ENCODE measurements around the gene SLC37A4.
"Not testable (repeated sequence)": the region's sequence is repeated elsewhere in the genome, so short reads cannot be mapped to it uniquely, and the experiment has no call there.

The SLC37A4 gene

DNA sequence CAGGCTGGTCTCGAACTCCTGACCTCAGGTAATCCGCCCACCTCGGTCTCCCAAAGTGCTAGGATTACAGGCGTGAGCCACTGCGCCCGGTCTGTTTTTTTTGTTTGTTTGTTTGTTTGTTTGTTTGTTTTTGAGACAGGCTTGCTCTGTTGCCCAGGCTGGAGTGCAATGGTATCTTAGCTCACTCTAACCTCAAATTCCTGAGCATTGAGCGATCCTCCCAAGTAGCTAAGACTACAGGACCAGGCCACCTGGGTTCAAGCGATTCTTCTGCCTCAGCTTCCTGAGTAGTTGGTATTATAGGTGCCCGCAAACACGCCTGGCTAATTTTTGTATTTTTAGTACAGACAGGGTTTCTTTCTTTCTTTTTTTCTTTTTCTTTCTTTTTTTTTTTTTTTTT is 2.7 kb upstream of the SLC37A4 start:
- WGBS (ENCODE audit: extremely low coverage, insufficient coverage, insufficient read length) = no CpG with 5 or more reads among the region's 10 CpGs

DNA sequence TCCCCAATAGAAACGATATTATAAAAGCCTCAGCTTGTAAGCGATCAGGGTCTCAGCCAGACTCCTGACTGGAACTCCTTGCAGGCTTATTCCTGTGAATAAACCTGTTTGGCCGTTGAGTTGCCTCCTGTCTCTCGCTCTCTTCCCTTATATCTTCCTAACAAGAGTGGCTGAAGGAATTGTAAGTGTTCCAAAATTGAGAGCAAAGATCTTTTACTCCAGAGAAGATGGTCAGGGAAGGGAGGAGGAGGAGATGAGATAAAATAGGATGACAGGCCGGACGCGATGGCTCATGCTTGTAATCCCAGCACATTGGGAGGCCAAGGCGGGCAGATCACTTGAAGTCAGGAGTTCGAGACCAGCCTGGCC is 1.2 kb upstream of the SLC37A4 start:
- Histone ChIP-seq H4K8ac (ENCODE audit: low read depth, low read length) (no peak overlapping the region), H2BK120ac (ENCODE audit: insufficient read depth, low read length, poor library complexity) (no peak overlapping the region), H3K36me3 (ENCODE audit: control insufficient read depth in 1 of 2, insufficient read depth in 2 of 2, low read length in 2 of 2) (peaks cover 7 to 16% of the 10 kb centered on the region in 2 experiments), H3K4ac (ENCODE audit: low read depth, low read length) (no peak overlapping the region), H2BK5ac (ENCODE audit: low read depth, low read length, poor library complexity) (no peak overlapping the region), H4K91ac (ENCODE audit: low read depth, low read length) (no peak overlapping the region), H3K79me2 (ENCODE audit: control insufficient read depth, insufficient read depth, low read length, poor library complexity) (peaks cover 10% of the 10 kb centered on the region), H3K23ac (ENCODE audit: low read length) (no peak overlapping the region), H3K14ac (ENCODE audit: low read length) (no peak overlapping the region), H2BK12ac (ENCODE audit: low read length) (no peak overlapping the region), H2AFZ (ENCODE audit: insufficient read depth, low read length, poor library complexity) (no peak overlapping the region), H3K27me3 (ENCODE audit: insufficient read depth, low read length) (no peaks in the 10 kb centered on the region), H2AK5ac (ENCODE audit: low read length) (no peak overlapping the region), H3K18ac (ENCODE audit: low read length) (no peak overlapping the region), H3K4me1 (ENCODE audit: control insufficient read depth in 1 of 2, insufficient read depth in 2 of 2, low read length in 2 of 2) (peaks cover 15 to 20% of the 10 kb centered on the region in 2 experiments), H3K4me2 (ENCODE audit: low read length) (no peak overlapping the region), H3K79me1 (ENCODE audit: low read length) (peaks cover 3% of the 10 kb centered on the region), H3K4me3 (ENCODE audit: low read depth, low read length) (no peak overlapping the region), H4K12ac (ENCODE audit: low read depth, low read length) (no peak overlapping the region), H3K9ac (ENCODE audit: low read length) (no peak overlapping the region), H3K9me3 (ENCODE audit: insufficient read depth, low read depth, low read length) (peaks cover 2% of the 10 kb centered on the region), H3K27ac (ENCODE audit: low read depth, low read length) (no peak overlapping the region)
- DNase-seq = peak; percentile 60
- no CpG with 5 or more reads among the region's 9 CpGs for WGBS (ENCODE audit: extremely low coverage, insufficient coverage, insufficient read length)

More for the DNA sequence above, 2.7 kb upstream of the SLC37A4 start:
- not testable (repeated sequence) for H4K91ac ChIP-seq (ENCODE audit: low read depth, low read length); H3K4me2 ChIP-seq (ENCODE audit: low read length); H3K79me1 ChIP-seq (ENCODE audit: low read length); H3K14ac ChIP-seq (ENCODE audit: low read length); H3K18ac ChIP-seq (ENCODE audit: low read length); H2BK120ac ChIP-seq (ENCODE audit: insufficient read depth, low read length, poor library complexity); H2AK5ac ChIP-seq (ENCODE audit: low read length); H4K8ac ChIP-seq (ENCODE audit: low read depth, low read length); H3K23ac ChIP-seq (ENCODE audit: low read length); H3K27me3 ChIP-seq (ENCODE audit: insufficient read depth, low read length); H3K4me3 ChIP-seq (ENCODE audit: low read depth, low read length); H3K9ac ChIP-seq (ENCODE audit: low read length); H2BK5ac ChIP-seq (ENCODE audit: low read depth, low read length, poor library complexity); H3K36me3 ChIP-seq (ENCODE audit: control insufficient read depth in 1 of 2, insufficient read depth in 2 of 2, low read length in 2 of 2); H3K9me3 ChIP-seq (ENCODE audit: insufficient read depth, low read depth, low read length); H2AFZ ChIP-seq (ENCODE audit: insufficient read depth, low read length, poor library complexity); H2BK12ac ChIP-seq (ENCODE audit: low read length); H4K12ac ChIP-seq (ENCODE audit: low read depth, low read length); H3K27ac ChIP-seq (ENCODE audit: low read depth, low read length); H3K4ac ChIP-seq (ENCODE audit: low read depth, low read length)
- peaks cover 14 to 16% of the 10 kb centered on the region in 2 experiments for H3K4me1 ChIP-seq (ENCODE audit: control insufficient read depth in 1 of 2, insufficient read depth in 2 of 2, low read length in 2 of 2)
- H3K79me2 ChIP-seq (ENCODE audit: control insufficient read depth, insufficient read depth, low read length, poor library complexity) = peaks cover 10% of the 10 kb centered on the region
- peak; percentile 63 to 72 for DNase-seq

DNA sequence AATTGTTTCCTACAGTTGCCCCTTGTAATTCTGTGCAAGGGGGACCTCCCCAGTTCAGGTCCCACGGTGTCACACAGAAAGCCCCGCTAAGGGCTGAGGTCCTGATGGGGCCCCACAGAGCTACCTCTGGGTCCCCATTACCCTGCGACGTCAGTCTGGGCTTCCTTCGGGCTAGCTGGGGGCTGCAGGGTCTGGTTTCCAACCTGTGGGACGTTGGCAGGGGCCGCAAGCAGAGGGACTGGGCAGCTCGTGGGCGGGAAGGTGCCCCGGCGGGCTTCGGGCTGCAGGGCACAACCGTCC is 698 bp downstream of the SLC37A4 start:
- DNase-seq = no peak
- H2BK12ac ChIP-seq (ENCODE audit: low read length) = peak overlapping the region; percentile 10
- peaks cover 18 to 31% of the 10 kb centered on the region in 2 experiments for H3K36me3 ChIP-seq (ENCODE audit: control insufficient read depth in 1 of 2, insufficient read depth in 2 of 2, low read length in 2 of 2)
- H2AK5ac ChIP-seq (ENCODE audit: low read length) = peak overlapping the region; percentile 63
- H3K4me2 ChIP-seq (ENCODE audit: low read length) = peak overlapping the region; percentile 71
- H4K8ac ChIP-seq (ENCODE audit: low read depth, low read length) = peak overlapping the region; percentile 88
- peak overlapping the region; percentile 91 for H3K4me3 ChIP-seq (ENCODE audit: low read depth, low read length)
- WGBS (ENCODE audit: extremely low coverage, insufficient coverage, insufficient read length) = no CpG with 5 or more reads among the region's 13 CpGs
- H3K14ac ChIP-seq (ENCODE audit: low read length) = peak overlapping the region; percentile 94
- peak overlapping the region; percentile 61 for H3K4ac ChIP-seq (ENCODE audit: low read depth, low read length)
- no peak overlapping the region for H3K27ac ChIP-seq (ENCODE audit: low read depth, low read length)
- peaks cover 10% of the 10 kb centered on the region for H3K79me2 ChIP-seq (ENCODE audit: control insufficient read depth, insufficient read depth, low read length, poor library complexity)
- H4K12ac ChIP-seq (ENCODE audit: low read depth, low read length) = peak overlapping the region; percentile 78
- no peak overlapping the region for H2BK5ac ChIP-seq (ENCODE audit: low read depth, low read length, poor library complexity)
- H3K9me3 ChIP-seq (ENCODE audit: insufficient read depth, low read depth, low read length) = peaks cover 2% of the 10 kb centered on the region
- H3K9ac ChIP-seq (ENCODE audit: low read length) = peak overlapping the region; percentile 52
- H2BK120ac ChIP-seq (ENCODE audit: insufficient read depth, low read length, poor library complexity) = peak overlapping the region; percentile 20
- no peaks in the 10 kb centered on the region for H3K27me3 ChIP-seq (ENCODE audit: insufficient read depth, low read length)
- peak overlapping the region; percentile 89 for H2AFZ ChIP-seq (ENCODE audit: insufficient read depth, low read length, poor library complexity)
- peaks cover 28 to 36% of the 10 kb centered on the region in 2 experiments for H3K4me1 ChIP-seq (ENCODE audit: control insufficient read depth in 1 of 2, insufficient read depth in 2 of 2, low read length in 2 of 2)
- H3K23ac ChIP-seq (ENCODE audit: low read length) = no peak overlapping the region
- peak overlapping the region; percentile 91 for H4K91ac ChIP-seq (ENCODE audit: low read depth, low read length)
- H3K79me1 ChIP-seq (ENCODE audit: low read length) = peaks cover 5% of the 10 kb centered on the region
- H3K18ac ChIP-seq (ENCODE audit: low read length) = peak overlapping the region; percentile 48

DNA sequence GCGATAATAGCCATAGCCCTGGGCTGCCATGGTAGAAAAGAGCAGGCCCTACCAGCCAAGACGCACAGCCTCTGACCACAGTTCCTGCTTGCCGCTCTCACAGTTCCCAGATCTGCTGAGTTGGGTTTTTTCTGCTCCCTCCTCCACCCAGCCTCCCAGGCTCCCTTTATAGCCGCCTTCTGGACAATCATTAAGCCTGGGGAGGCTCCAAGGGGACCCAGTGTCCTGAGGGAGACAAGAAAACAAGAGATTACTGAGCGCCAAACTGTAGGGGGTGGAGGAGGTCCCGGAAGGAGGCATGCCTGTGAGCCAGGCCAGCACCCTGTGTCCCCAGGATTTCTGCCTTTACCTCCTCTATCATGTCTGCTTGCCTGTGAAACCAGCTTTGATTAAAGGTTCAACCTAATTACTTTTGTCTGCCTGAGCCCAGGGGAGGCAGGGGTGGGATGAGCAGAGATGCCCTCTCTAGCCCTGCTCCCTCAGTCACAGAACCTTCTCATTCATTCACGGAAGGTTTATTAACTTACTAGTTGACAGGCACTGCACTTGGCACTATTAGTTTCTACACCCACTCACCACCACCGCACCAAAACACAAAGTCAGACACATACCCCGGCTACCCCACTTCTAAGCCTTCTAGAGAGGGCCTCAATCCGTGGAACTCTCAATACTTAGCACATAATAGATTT is 1.2 kb downstream of the SLC37A4 start:
- Histone ChIP-seq H3K36me3 (ENCODE audit: control insufficient read depth in 1 of 2, insufficient read depth in 2 of 2, low read length in 2 of 2) (peaks cover 22 to 34% of the 10 kb centered on the region in 2 experiments), H3K23ac (ENCODE audit: low read length) (no peak overlapping the region), H2BK120ac (ENCODE audit: insufficient read depth, low read length, poor library complexity) (peak overlapping the region; percentile 20), H4K91ac (ENCODE audit: low read depth, low read length) (no peak overlapping the region), H2BK5ac (ENCODE audit: low read depth, low read length, poor library complexity) (no peak overlapping the region), H3K4me3 (ENCODE audit: low read depth, low read length) (no peak overlapping the region), H3K79me1 (ENCODE audit: low read length) (peaks cover 5% of the 10 kb centered on the region), H2AK5ac (ENCODE audit: low read length) (peak overlapping the region; percentile 54), H3K9ac (ENCODE audit: low read length) (peak overlapping the region; percentile 34), H3K27ac (ENCODE audit: low read depth, low read length) (no peak overlapping the region), H3K27me3 (ENCODE audit: insufficient read depth, low read length) (no peaks in the 10 kb centered on the region), H3K4me2 (ENCODE audit: low read length) (peak overlapping the region; percentile 71), H2BK12ac (ENCODE audit: low read length) (no peak overlapping the region), H3K14ac (ENCODE audit: low read length) (no peak overlapping the region), H3K4me1 (ENCODE audit: control insufficient read depth in 1 of 2, insufficient read depth in 2 of 2, low read length in 2 of 2) (peaks cover 32 to 40% of the 10 kb centered on the region in 2 experiments), H3K79me2 (ENCODE audit: control insufficient read depth, insufficient read depth, low read length, poor library complexity) (peaks cover 10% of the 10 kb centered on the region), H3K9me3 (ENCODE audit: insufficient read depth, low read depth, low read length) (peaks cover 2% of the 10 kb centered on the region), H3K18ac (ENCODE audit: low read length) (peak overlapping the region; percentile 4), H3K4ac (ENCODE audit: low read depth, low read length) (peak overlapping the region; percentile 61), H2AFZ (ENCODE audit: insufficient read depth, low read length, poor library complexity) (no peak overlapping the region), H4K12ac (ENCODE audit: low read depth, low read length) (peak overlapping the region; percentile 14), H4K8ac (ENCODE audit: low read depth, low read length) (no peak overlapping the region)
- DNase-seq = no peak
- WGBS (ENCODE audit: extremely low coverage, insufficient coverage, insufficient read length) = no CpG with 5 or more reads among the region's 10 CpGs

All from trophoblast cell (in vitro differentiated cells and primary cell).